ENCODE measurements around the gene MGAT3.

DNA sequence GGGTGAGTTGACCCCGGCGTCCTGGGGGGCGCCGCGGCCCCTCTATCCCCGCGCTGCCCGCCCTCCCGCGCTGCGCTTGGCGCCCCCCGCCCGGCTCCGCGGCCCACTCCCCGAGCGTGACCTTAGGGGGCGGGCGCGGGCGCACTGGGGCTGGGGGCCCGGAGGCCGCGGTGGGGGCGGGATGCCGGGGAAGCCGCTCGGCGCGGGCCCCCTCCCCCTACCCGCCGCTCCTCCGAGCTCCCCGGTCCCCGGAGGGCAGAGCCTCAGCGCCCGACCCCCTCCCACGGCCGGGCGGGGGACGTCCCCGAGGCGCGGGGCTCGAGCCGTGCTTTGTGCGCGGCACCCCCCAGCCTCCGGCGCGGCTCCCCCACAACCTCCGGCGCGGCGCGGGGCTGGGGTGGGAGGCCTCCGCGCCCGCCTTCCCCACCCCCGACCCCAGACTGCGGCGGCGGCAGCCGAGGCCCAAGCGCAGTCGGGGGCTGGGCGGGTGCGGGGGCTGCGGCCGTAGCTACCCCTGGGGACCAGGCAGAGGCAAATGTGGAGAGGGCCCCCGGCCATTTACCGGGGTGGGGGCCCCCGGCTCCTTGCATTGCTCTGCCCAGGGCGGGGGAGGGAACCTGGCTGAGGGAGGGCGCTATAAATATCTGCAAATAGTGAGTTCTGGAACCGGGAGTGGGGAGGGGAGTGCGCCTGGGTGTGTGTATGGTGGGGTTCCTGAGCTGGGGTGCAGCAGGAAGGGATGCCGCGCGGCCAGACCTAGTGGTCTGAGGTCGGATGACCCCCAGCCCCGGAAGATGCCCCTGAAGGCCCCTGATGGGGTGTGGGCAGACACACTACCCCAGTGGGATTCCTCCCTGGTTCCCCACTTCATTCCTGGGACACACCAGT is 988 bp downstream of the MGAT3 start:
- TF ChIP-seq, protein P1, sequence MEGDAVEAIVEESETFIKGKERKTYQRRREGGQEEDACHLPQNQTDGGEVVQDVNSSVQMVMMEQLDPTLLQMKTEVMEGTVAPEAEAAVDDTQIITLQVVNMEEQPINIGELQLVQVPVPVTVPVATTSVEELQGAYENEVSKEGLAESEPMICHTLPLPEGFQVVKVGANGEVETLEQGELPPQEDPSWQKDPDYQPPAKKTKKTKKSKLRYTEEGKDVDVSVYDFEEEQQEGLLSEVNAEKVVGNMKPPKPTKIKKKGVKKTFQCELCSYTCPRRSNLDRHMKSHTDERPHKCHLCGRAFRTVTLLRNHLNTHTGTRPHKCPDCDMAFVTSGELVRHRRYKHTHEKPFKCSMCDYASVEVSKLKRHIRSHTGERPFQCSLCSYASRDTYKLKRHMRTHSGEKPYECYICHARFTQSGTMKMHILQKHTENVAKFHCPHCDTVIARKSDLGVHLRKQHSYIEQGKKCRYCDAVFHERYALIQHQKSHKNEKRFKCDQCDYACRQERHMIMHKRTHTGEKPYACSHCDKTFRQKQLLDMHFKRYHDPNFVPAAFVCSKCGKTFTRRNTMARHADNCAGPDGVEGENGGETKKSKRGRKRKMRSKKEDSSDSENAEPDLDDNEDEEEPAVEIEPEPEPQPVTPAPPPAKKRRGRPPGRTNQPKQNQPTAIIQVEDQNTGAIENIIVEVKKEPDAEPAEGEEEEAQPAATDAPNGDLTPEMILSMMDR (conservative IDR thresholded peaks at IDR 0.05; ENCODE audit: low read length): no peak
- TF ChIP-seq EZH2phosphoT487 (IDR thresholded peaks at IDR 0.05; ENCODE audit: borderline replicate concordance): no peak
